HepG2 (cell line): ENCODE measurements around the gene KCNQ2. TPM values are rescaled to one million over a fixed set of nuclear protein-coding genes. Genes with fewer than 3 reads are reported as not detected.

ENCODE experiments used
- BRCA1 ChIP-seq: sonication (generic); formaldehyde crosslinking; IDR thresholded peaks from 2 replicates; pipeline ENCODE4 v1.4.0; 2020; ENCODE audit warnings: missing genetic modification reagents
- CBX2 ChIP-seq, 2 experiments: fragments of 200-600 bp in 1 of 2; sonication (generic); formaldehyde crosslinking in 1 of 2; IDR thresholded peaks; 2 replicates each; pipeline versions ENCODE4 v1.7.0 to v1.8.1; 2018 to 2022; ENCODE audit warnings: low read depth in 2 of 2, low read length in 1 of 2, mild to moderate bottlenecking in 1 of 2, missing genetic modification reagents in 1 of 2
- FOXC1 ChIP-seq: sonication (generic); formaldehyde crosslinking; IDR thresholded peaks from 2 replicates; pipeline ENCODE4 v1.8.0; 2022; ENCODE audit warnings: mild to moderate bottlenecking, missing genetic modification reagents, borderline replicate concordance
- HOXA9 ChIP-seq: sonication (generic); formaldehyde crosslinking; IDR thresholded peaks from 2 replicates; pipeline ENCODE4 v1.8.1; 2022; ENCODE audit warnings: missing genetic modification reagents, mild to moderate bottlenecking, moderate library complexity, borderline replicate concordance
- MAF1 ChIP-seq: sonication (generic); formaldehyde crosslinking; IDR thresholded peaks from 2 replicates; pipeline ENCODE4 v1.5.0; 2020; ENCODE audit warnings: missing genetic modification reagents, borderline replicate concordance
- MXD4 ChIP-seq: IDR thresholded peaks from 2 replicates; pipeline ENCODE4 v1.6.1; 2016; ENCODE audit warnings: mild to moderate bottlenecking, missing biosample characterization, missing genetic modification reagents
- PAWR ChIP-seq: sonication (generic); formaldehyde crosslinking; IDR thresholded peaks from 2 replicates; pipeline ENCODE4 v1.4.0; 2020; ENCODE audit warnings: missing genetic modification reagents, mild to moderate bottlenecking, borderline replicate concordance
- PHB2 ChIP-seq: fragments of 450-650 bp; IDR thresholded peaks from 2 replicates; pipeline ENCODE4 v1.6.1; 2018; ENCODE audit not compliant: partially characterized antibody
- RAD21 ChIP-seq: fragments of 450-650 bp; formaldehyde crosslinking; IDR thresholded peaks from 2 replicates; pipeline ENCODE4 v1.5.0; 2020; ENCODE audit warnings: mild to moderate bottlenecking
- ZBTB38 ChIP-seq: sonication (generic); formaldehyde crosslinking; IDR thresholded peaks from 2 replicates; pipeline ENCODE4 v1.5.1; 2020; ENCODE audit warnings: mild to moderate bottlenecking, missing genetic modification reagents
- ZNF383 ChIP-seq: sonication (generic); formaldehyde crosslinking; IDR thresholded peaks from 2 replicates; pipeline ENCODE4 v1.4.0; 2020; ENCODE audit warnings: missing genetic modification reagents, mild to moderate bottlenecking, borderline replicate concordance
- ZNF737 ChIP-seq: sonication (generic); formaldehyde crosslinking; IDR thresholded peaks from 2 replicates; pipeline ENCODE4 v1.5.0; 2020; ENCODE audit warnings: missing genetic modification reagents, mild to moderate bottlenecking, borderline replicate concordance
- ZNF746 ChIP-seq: sonication (generic); formaldehyde crosslinking; IDR thresholded peaks from 2 replicates; pipeline ENCODE4 v1.8.0; 2022; ENCODE audit warnings: mild to moderate bottlenecking, missing genetic modification reagents
- ZNF773 ChIP-seq: sonication (generic); formaldehyde crosslinking; IDR thresholded peaks from 2 replicates; pipeline ENCODE4 v1.4.0; 2020; ENCODE audit warnings: missing genetic modification reagents, borderline replicate concordance
- ZNF788 ChIP-seq: sonication (generic); formaldehyde crosslinking; IDR thresholded peaks from 2 replicates; pipeline ENCODE4 v1.5.0; 2020; ENCODE audit warnings: mild to moderate bottlenecking, missing genetic modification reagents, borderline replicate concordance
- ZSCAN12 ChIP-seq: sonication (generic); formaldehyde crosslinking; IDR thresholded peaks from 2 replicates; pipeline ENCODE4 v1.9.0; 2021; ENCODE audit warnings: mild to moderate bottlenecking, missing genetic modification reagents
- ZSCAN29 ChIP-seq: sonication (generic); formaldehyde crosslinking; conservative IDR thresholded peaks from 2 replicates; pipeline ENCODE4 v1.4.0; 2020; ENCODE audit warnings: mild to moderate bottlenecking, missing genetic modification reagents
- polyA plus RNA-seq, 8 experiments: library from polyadenylated mRNA; depleted of rRNA in 3 of 8; stranded (reverse) in 7 of 8; unstranded in 1 of 8; fragments of >200 nt; fragmentation: Illumina TruSeq in 4 of 8; extraction: Trizol in 4 of 8; gene quantifications; 2 replicates each; pipeline versions ENCODE4 v1.2.1 to v1.2.3, GENCODE V29; 2011 to 2016; ENCODE audit warnings: low read depth in 4 of 8, missing spikeins in 1 of 8, mixed read lengths in 1 of 8; ENCODE audit not compliant: insufficient read depth in 1 of 8
- total RNA-seq, 5 experiments: library from RNA; depleted of rRNA; stranded (reverse); fragments of >200 nt; fragmentation: Illumina TruSeq; extraction: Trizol; gene quantifications; 2 replicates each; pipeline ENCODE4 v1.2.3, GENCODE V29; 2016; ENCODE audit warnings: low read depth in 1 of 5
- TF ChIP-seq, protein P1 (sequence below): sonication (generic); formaldehyde crosslinking; IDR thresholded peaks from 2 replicates; pipeline ENCODE4 v1.5.0; 2020; ENCODE audit warnings: mild to moderate bottlenecking, low read depth, missing genetic modification reagents, borderline replicate concordance
- TF ChIP-seq, protein P2 (sequence below): sonication (generic); formaldehyde crosslinking; IDR thresholded peaks from 2 replicates; pipeline ENCODE4 v1.4.0; 2020; ENCODE audit warnings: missing genetic modification reagents, mild to moderate bottlenecking, borderline replicate concordance
- TF ChIP-seq, protein P3 (sequence below): sonication (generic); formaldehyde crosslinking; IDR thresholded peaks from 2 replicates; pipeline ENCODE4 v1.5.0; 2020; ENCODE audit warnings: mild to moderate bottlenecking, missing genetic modification reagents, borderline replicate concordance
- TF ChIP-seq, protein P4 (sequence below): sonication (generic); formaldehyde crosslinking; IDR thresholded peaks from 2 replicates; pipeline ENCODE4 v1.8.1; 2022; ENCODE audit warnings: low read depth, mild to moderate bottlenecking, missing genetic modification reagents

Gene KCNQ2
- total and polyA plus RNA-seq, 2 of the 13 experiments (the other 11 are each of a cell fraction or from before 2014, with no cell fraction given), result not detected

DNA sequence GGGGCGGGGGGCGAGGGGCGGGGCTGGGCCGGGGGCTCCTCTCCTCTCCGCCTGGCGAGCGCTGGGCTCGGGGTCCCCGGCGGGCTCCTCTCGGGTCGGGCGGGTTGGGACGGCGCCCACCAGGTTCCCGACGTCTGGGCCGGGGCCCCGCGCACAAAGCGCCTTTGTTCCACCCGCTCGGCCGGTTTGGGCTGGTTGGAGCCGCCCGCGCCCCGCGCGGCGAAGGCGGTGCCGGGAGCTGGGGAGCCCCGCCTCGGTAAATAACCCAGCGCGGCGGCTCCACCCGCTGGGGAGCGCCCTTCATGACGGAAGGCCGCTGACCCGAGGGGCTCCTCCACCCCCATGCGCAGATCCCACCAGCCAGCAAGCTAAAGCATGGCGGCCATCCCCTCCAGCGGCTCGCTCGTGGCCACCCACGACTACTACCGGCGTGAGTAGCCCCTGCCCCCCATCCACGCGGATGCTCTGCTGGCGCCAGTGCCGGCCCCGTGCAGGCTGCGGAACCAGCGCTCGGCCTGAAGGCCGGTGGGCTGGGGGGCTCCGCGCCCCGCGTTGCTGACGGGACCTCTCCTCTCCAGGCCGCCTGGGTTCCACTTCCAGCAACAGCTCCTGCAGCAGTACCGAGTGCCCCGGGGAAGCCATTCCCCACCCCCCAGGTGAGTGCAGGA, 48.6 kb upstream of the KCNQ2 start (continued):
- TF ChIP-seq ZNF788, result no peak
- TF ChIP-seq ZNF383 (CRISPR knock-in tag), result no peak
- TF ChIP-seq ZNF773 (CRISPR knock-in tag), result no peak
- TF ChIP-seq, protein P1, sequence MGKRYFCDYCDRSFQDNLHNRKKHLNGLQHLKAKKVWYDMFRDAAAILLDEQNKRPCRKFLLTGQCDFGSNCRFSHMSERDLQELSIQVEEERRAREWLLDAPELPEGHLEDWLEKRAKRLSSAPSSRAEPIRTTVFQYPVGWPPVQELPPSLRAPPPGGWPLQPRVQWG (CRISPR knock-in tag), result no peak
- no peak for TF ChIP-seq CBX2 (IDR thresholded peaks at IDR 0.05; ENCODE audit: low read depth, low read length)
- TF ChIP-seq CBX2 (CRISPR knock-in tag; IDR thresholded peaks at IDR 0.05; ENCODE audit: low read depth), result no peak
- no peak for TF ChIP-seq PAWR (CRISPR knock-in tag)
- no peak for TF ChIP-seq ZSCAN29 (CRISPR knock-in tag)
- TF ChIP-seq ZSCAN12 (CRISPR knock-in tag), result no peak
- TF ChIP-seq ZBTB38 (CRISPR knock-in tag), result no peak
- TF ChIP-seq MXD4, result 0 out of 2 replicates have a peak, but pooled peaks have one; percentile 11
- TF ChIP-seq MAF1, result no peak
- TF ChIP-seq ZNF737 (CRISPR knock-in tag), result no peak
- no peak for TF ChIP-seq PHB2
- TF ChIP-seq RAD21 (CRISPR knock-in tag), result peak; percentile 9; the same call in 1 of the 2 replicates
- TF ChIP-seq, protein P2, sequence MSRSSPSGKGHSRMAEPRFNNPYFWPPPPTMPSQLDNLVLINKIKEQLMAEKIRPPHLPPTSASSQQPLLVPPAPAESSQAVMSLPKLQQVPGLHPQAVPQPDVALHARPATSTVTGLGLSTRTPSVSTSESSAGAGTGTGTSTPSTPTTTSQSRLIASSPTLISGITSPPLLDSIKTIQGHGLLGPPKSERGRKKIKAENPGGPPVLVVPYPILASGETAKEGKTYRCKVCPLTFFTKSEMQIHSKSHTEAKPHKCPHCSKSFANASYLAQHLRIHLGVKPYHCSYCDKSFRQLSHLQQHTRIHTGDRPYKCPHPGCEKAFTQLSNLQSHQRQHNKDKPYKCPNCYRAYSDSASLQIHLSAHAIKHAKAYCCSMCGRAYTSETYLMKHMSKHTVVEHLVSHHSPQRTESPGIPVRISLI (CRISPR knock-in tag), result no peak
- TF ChIP-seq ZNF746 (CRISPR knock-in tag), result no peak
- no peak for TF ChIP-seq FOXC1
- no peak for TF ChIP-seq HOXA9 (CRISPR knock-in tag)
- TF ChIP-seq, protein P3, sequence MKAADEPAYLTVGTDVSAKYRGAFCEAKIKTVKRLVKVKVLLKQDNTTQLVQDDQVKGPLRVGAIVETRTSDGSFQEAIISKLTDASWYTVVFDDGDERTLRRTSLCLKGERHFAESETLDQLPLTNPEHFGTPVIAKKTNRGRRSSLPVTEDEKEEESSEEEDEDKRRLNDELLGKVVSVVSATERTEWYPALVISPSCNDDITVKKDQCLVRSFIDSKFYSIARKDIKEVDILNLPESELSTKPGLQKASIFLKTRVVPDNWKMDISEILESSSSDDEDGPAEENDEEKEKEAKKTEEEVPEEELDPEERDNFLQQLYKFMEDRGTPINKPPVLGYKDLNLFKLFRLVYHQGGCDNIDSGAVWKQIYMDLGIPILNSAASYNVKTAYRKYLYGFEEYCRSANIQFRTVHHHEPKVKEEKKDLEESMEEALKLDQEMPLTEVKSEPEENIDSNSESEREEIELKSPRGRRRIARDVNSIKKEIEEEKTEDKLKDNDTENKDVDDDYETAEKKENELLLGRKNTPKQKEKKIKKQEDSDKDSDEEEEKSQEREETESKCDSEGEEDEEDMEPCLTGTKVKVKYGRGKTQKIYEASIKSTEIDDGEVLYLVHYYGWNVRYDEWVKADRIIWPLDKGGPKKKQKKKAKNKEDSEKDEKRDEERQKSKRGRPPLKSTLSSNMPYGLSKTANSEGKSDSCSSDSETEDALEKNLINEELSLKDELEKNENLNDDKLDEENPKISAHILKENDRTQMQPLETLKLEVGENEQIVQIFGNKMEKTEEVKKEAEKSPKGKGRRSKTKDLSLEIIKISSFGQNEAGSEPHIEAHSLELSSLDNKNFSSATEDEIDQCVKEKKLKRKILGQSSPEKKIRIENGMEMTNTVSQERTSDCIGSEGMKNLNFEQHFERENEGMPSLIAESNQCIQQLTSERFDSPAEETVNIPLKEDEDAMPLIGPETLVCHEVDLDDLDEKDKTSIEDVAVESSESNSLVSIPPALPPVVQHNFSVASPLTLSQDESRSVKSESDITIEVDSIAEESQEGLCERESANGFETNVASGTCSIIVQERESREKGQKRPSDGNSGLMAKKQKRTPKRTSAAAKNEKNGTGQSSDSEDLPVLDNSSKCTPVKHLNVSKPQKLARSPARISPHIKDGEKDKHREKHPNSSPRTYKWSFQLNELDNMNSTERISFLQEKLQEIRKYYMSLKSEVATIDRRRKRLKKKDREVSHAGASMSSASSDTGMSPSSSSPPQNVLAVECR (CRISPR knock-in tag), result 0 out of 2 replicates have a peak, but pooled peaks have one; percentile 35
- TF ChIP-seq, protein P4, sequence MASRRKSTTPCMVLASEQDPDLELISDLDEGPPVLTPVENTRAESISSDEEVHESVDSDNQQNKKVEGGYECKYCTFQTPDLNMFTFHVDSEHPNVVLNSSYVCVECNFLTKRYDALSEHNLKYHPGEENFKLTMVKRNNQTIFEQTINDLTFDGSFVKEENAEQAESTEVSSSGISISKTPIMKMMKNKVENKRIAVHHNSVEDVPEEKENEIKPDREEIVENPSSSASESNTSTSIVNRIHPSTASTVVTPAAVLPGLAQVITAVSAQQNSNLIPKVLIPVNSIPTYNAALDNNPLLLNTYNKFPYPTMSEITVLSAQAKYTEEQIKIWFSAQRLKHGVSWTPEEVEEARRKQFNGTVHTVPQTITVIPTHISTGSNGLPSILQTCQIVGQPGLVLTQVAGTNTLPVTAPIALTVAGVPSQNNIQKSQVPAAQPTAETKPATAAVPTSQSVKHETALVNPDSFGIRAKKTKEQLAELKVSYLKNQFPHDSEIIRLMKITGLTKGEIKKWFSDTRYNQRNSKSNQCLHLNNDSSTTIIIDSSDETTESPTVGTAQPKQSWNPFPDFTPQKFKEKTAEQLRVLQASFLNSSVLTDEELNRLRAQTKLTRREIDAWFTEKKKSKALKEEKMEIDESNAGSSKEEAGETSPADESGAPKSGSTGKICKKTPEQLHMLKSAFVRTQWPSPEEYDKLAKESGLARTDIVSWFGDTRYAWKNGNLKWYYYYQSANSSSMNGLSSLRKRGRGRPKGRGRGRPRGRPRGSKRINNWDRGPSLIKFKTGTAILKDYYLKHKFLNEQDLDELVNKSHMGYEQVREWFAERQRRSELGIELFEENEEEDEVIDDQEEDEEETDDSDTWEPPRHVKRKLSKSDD (CRISPR knock-in tag), result no peak
- no peak for TF ChIP-seq BRCA1 (CRISPR knock-in tag)
